Osteocyte (in vitro differentiated cells): ENCODE data around the gene RAP1A. TPM values are rescaled to one million over a fixed set of nuclear protein-coding genes. Genes with fewer than 3 reads are reported as not detected.

Experiments used
- DNase-seq: peaks from one replicate; pipeline ENCODE4 v3.0.0; 2021; ENCODE audit warnings: mixed read lengths; ENCODE audit not compliant: unreplicated experiment; ENCODE audit errors: extremely low spot score
- H3K27ac Mint-ChIP-seq: one replicate; pipeline ENCODE4 v1.8.0; 2021; ENCODE audit warnings: mild to moderate bottlenecking, mixed read lengths; ENCODE audit not compliant: unreplicated experiment
- H3K27me3 Mint-ChIP-seq: one replicate; pipeline ENCODE4 v1.8.0; 2021; ENCODE audit warnings: mixed read lengths; ENCODE audit not compliant: unreplicated experiment
- H3K36me3 Mint-ChIP-seq: one replicate; pipeline ENCODE4 v1.8.0; 2021; ENCODE audit warnings: mixed read lengths; ENCODE audit not compliant: unreplicated experiment
- H3K4me1 Mint-ChIP-seq: one replicate; pipeline ENCODE4 v1.8.0; 2021; ENCODE audit warnings: mixed read lengths; ENCODE audit not compliant: unreplicated experiment
- H3K4me3 Mint-ChIP-seq: one replicate; pipeline ENCODE4 v1.8.0; 2021; ENCODE audit warnings: mild to moderate bottlenecking, moderate library complexity, mixed read lengths; ENCODE audit not compliant: unreplicated experiment
- H3K9me3 Mint-ChIP-seq: one replicate; pipeline ENCODE4 v1.8.0; 2021; ENCODE audit warnings: mixed read lengths; ENCODE audit not compliant: unreplicated experiment
- CTCF ChIP-seq: fragments of 200-600 bp; sonication (generic); IDR thresholded peaks from 2 replicates; pipeline ENCODE4 v1.5.0; 2021; ENCODE audit warnings: antibody characterized with exemption, mild to moderate bottlenecking, moderate library complexity
- total RNA-seq: library from RNA; stranded (reverse); gene quantifications from 2 replicates; pipeline ENCODE4 v1.2.1, GENCODE V29; 2021

RAP1A gene
- total RNA-seq, 1 donor from 2014 or later, result 48.3 TPM

- no peak for DNase-seq
- Mint-ChIP-seq H3K27me3 (peaks cover 15% of the 10 kb centered on the region), H3K27ac (no peak overlapping the region), H3K36me3 (no peaks in the 10 kb centered on the region), H3K4me1 (peaks cover 17% of the 10 kb centered on the region), H3K9me3 (no peaks in the 10 kb centered on the region), H3K4me3 (no peak overlapping the region)
- no peak for TF ChIP-seq CTCF
Observed at GRCh38 chr1:111596499-111596898, 23.1 kb upstream of the RAP1A start.

- DNase-seq, result no peak
Observed at GRCh38 chr1:111597426-111597825, 22.2 kb upstream of the RAP1A start.

GRCh38 chr1:111598544-111598943 is 21.0 kb upstream of the RAP1A start:
- no peak for TF ChIP-seq CTCF
- no peaks in the 10 kb centered on the region for H3K36me3 Mint-ChIP-seq
- peaks cover 5% of the 10 kb centered on the region for H3K4me1 Mint-ChIP-seq
- H3K4me3 Mint-ChIP-seq, result no peak overlapping the region
- no peaks in the 10 kb centered on the region for H3K9me3 Mint-ChIP-seq
- H3K27ac Mint-ChIP-seq, result no peak overlapping the region
- peaks cover 31% of the 10 kb centered on the region for H3K27me3 Mint-ChIP-seq
- DNase-seq, result no peak

More at GRCh38 chr1:111597426-111597825, 22.2 kb upstream of the RAP1A start:
- H3K27me3 Mint-ChIP-seq, result peaks cover 20% of the 10 kb centered on the region
- no peaks in the 10 kb centered on the region for H3K36me3 Mint-ChIP-seq
- H3K4me1 Mint-ChIP-seq, result peaks cover 14% of the 10 kb centered on the region
- H3K4me3 Mint-ChIP-seq, result no peak overlapping the region
- TF ChIP-seq CTCF, result no peak
- no peak overlapping the region for H3K27ac Mint-ChIP-seq
- no peaks in the 10 kb centered on the region for H3K9me3 Mint-ChIP-seq

GRCh38 chr1:111599781-111600693 is 19.6 kb upstream of the RAP1A start:
- DNase-seq, result no peak
- Mint-ChIP-seq H3K9me3 (no peaks in the 10 kb centered on the region), H3K4me3 (no peak overlapping the region)

More at GRCh38 chr1:111599781-111600693, 19.6 kb upstream of the RAP1A start:
- TF ChIP-seq CTCF, result no peak
- H3K36me3 Mint-ChIP-seq, result no peaks in the 10 kb centered on the region
- H3K27ac Mint-ChIP-seq, result no peak overlapping the region
- peaks cover 3% of the 10 kb centered on the region for H3K4me1 Mint-ChIP-seq
- H3K27me3 Mint-ChIP-seq, result peaks cover 32% of the 10 kb centered on the region
